Body of pancreas (tissue), 4 donors: ENCODE results near the gene DMRT3. TPM values are rescaled to one million over a fixed set of nuclear protein-coding genes. Genes with fewer than 3 reads are reported as not detected.

Experiments used
- ATAC-seq: fragments of 150-250 bp; one replicate; pipeline ENCODE4 v1.9.1; 2016
- DNase-seq, 4 donors: peaks; one replicate each; pipeline ENCODE4 v3.0.0-alpha.2; 2019
- H3K27ac ChIP-seq, 4 donors: fragments of 200-600 bp; sonication (generic); 1 replicate in 3 of 4; 2 replicates in 1 of 4; pipeline versions ENCODE4 v1.5.1 to v1.6.1; 2016 to 2019; ENCODE audit warnings: mild to moderate bottlenecking in 1 of 4, mixed read lengths in 1 of 4, moderate library complexity in 1 of 4
- H3K27me3 ChIP-seq, 2 donors: fragments of 200-600 bp; sonication (generic); one replicate each; pipeline ENCODE4 v1.6.0; 2016; ENCODE audit warnings: mild to moderate bottlenecking in 1 of 2
- H3K36me3 ChIP-seq, 2 donors: fragments of 200-600 bp; sonication (generic); replicated peaks in 1 of 2; 2 replicates each; pipeline ENCODE4 v1.5.1; 2016; ENCODE audit warnings: low read depth in 2 of 2; ENCODE audit not compliant: insufficient read depth in 1 of 2
- H3K4me1 ChIP-seq: fragments of 200-600 bp; sonication (generic); one replicate; pipeline ENCODE4 v1.6.0; 2016
- H3K4me3 ChIP-seq, 2 donors: fragments of 200-600 bp; sonication (generic); 1 replicate in 1 of 2; 2 replicates in 1 of 2; pipeline ENCODE4 v1.5.1; 2016 to 2019
- H3K9me3 ChIP-seq, 3 donors: fragments of 200-600 bp; sonication (generic); 1 replicate in 2 of 3; 2 replicates in 1 of 3; pipeline ENCODE4 v1.5.1; 2016
- CTCF ChIP-seq, 7 experiments: fragments of 450-650 bp in 4 of 7; fragments of 200-600 bp in 3 of 7; sonication (generic) in 3 of 7; IDR thresholded peaks; one replicate each; pipeline ENCODE4 v1.5.1; 2016 to 2019; ENCODE audit warnings: antibody characterized with exemption in 7 of 7
- POLR2A ChIP-seq, 3 donors: fragments of 450-650 bp; IDR thresholded peaks; one replicate each; pipeline ENCODE4 v1.6.1; 2016; ENCODE audit warnings: antibody characterized with exemption in 3 of 3, mild to moderate bottlenecking in 2 of 3
- WGBS, 2 donors: methylation state at CpG; one replicate each; pipeline ENCODE4 v1.1.5; 2017; 5-methylcytosine and 5-hydroxymethylcytosine counted together
- intact Hi-C: fragments of 100-400 bp; cut with DNase I; formaldehyde crosslinking; loops from one replicate; pipeline ENCODE4 v1.15.1; 2023
- small RNA-seq: library from RNA; depleted of rRNA; stranded (forward); fragments of <200 nt; gene quantifications from one replicate; pipeline ENCODE3, GENCODE V24; 2016
- total RNA-seq, 2 donors: library from RNA; depleted of rRNA; stranded (reverse); fragments of >200 nt; gene quantifications; one replicate each; pipeline ENCODE4 v1.1.0, GENCODE V29; 2016

DMRT3 gene
- total RNA-seq, 2 donors from 2014 or later, result not detected

- DNase-seq, result no peak
- H3K27ac ChIP-seq, result no peak overlapping the region
- 49 to 56% methylated on average over 8 of the region's 8 CpGs for WGBS, 2 donors
- H3K27me3 ChIP-seq, result no peaks in the 10 kb centered on the region
- no peaks in the 10 kb centered on the region for H3K36me3 ChIP-seq
- no peak overlapping the region for H3K4me3 ChIP-seq
- no peaks in the 10 kb centered on the region for H3K9me3 ChIP-seq
- TF ChIP-seq CTCF (IDR thresholded peaks at IDR 0.05) (no peak), POLR2A (IDR thresholded peaks at IDR 0.05) (no peak)
- intact Hi-C loops, result no loop called here
- no peak for ATAC-seq
- H3K4me1 ChIP-seq, result no peaks in the 10 kb centered on the region
Measured at GRCh38 chr9:1028501-1029190, 52.2 kb downstream of the DMRT3 start.

GRCh38 chr9:1031951-1032601, 55.6 kb downstream of the DMRT3 start:
- H3K27me3 ChIP-seq, result no peaks in the 10 kb centered on the region
- intact Hi-C loops, result no loop called here
- H3K4me1 ChIP-seq, result no peaks in the 10 kb centered on the region
- H3K4me3 ChIP-seq, result no peak overlapping the region
- H3K9me3 ChIP-seq, result no peaks in the 10 kb centered on the region
- no peak for DNase-seq
- TF ChIP-seq POLR2A (IDR thresholded peaks at IDR 0.05), result no peak
- TF ChIP-seq CTCF (IDR thresholded peaks at IDR 0.05), result no peak
- H3K27ac ChIP-seq, result no peak overlapping the region
- whole genome bisulfite sequencing, 2 donors, result 26 to 31% methylated on average over 9 to 14 of the region's 14 CpGs
- ATAC-seq, result no peak
- H3K36me3 ChIP-seq, result no peaks in the 10 kb centered on the region

- H3K27ac ChIP-seq, result no peak overlapping the region
- 15 to 19% methylated on average over 3 of the region's 3 CpGs for WGBS, 2 donors
- H3K4me3 ChIP-seq, result no peak overlapping the region
- intact Hi-C loops, result no loop called here
- ATAC-seq (no peak), DNase-seq (no peak)
- H3K9me3 ChIP-seq, result no peaks in the 10 kb centered on the region
- H3K36me3 ChIP-seq, result no peaks in the 10 kb centered on the region
- no peak for TF ChIP-seq POLR2A (IDR thresholded peaks at IDR 0.05)
- no peak for TF ChIP-seq CTCF (IDR thresholded peaks at IDR 0.05)
- no peaks in the 10 kb centered on the region for H3K27me3 ChIP-seq
- H3K4me1 ChIP-seq, result no peaks in the 10 kb centered on the region
Measured at GRCh38 chr9:1034271-1034670, 57.8 kb downstream of the DMRT3 start.

- ATAC-seq (no peak), DNase-seq (no peak)
- Histone ChIP-seq H3K4me3 (no peak overlapping the region), H3K4me1 (peaks cover 5% of the 10 kb centered on the region), H3K36me3 (no peaks in the 10 kb centered on the region), H3K9me3 (no peaks in the 10 kb centered on the region), H3K27me3 (peaks cover 0 to 32% of the 10 kb centered on the region in 2 donors), H3K27ac (no peak overlapping the region)
- 31 to 45% methylated on average over 4 of the region's 4 CpGs for WGBS, 2 donors
- intact Hi-C loops, result no loop called here
- no peak for TF ChIP-seq POLR2A (IDR thresholded peaks at IDR 0.05)
- TF ChIP-seq CTCF (IDR thresholded peaks at IDR 0.05), result no peak
Measured at GRCh38 chr9:1039589-1039988, 63.1 kb downstream of the DMRT3 start.

Small RNA genes within 50 kb of the gene (small RNA-seq; reads per million reads assigned to genes)
- gene RNU6-1073P, result not detected

Other genes starting within 250 kb of the DMRT3 start
- gene DMRT1, start 135.0 kb upstream of the DMRT3 start, total RNA-seq, result not detected
- gene DMRT2, start 73.7 kb downstream of the DMRT3 start, total RNA-seq, result 1 to 10 TPM in 1 of 2 donors, not detected in 1; 4.0 TPM